ENCODE results near the gene CRYBG3.

DNA sequence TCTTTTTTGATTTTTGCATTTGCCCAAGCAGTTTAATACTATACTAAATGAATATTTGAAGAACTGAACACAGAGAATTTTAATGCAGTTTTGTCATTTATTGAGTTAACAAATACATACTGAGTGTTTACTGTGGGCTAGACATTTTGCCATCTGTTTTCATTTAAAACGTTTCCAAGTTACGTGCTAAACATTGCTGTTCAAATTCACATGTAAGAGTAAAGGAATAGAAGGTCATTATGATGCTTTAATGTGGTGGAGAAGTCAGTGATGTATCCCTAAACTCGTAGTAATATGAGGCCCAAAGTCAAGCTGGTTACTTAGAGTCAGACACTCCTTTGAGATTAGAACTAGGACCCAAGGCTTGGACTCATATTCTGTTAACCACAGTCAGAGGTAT, 49.4 kb downstream of the CRYBG3 start:
- TF ChIP-seq CTCF (conservative IDR thresholded peaks at IDR 0.05) (no peak), EZH2 (IDR thresholded peaks at IDR 0.05; ENCODE audit: low read depth) (no peak)
